Measurements from ENCODE around the gene OLIG1.

DNA sequence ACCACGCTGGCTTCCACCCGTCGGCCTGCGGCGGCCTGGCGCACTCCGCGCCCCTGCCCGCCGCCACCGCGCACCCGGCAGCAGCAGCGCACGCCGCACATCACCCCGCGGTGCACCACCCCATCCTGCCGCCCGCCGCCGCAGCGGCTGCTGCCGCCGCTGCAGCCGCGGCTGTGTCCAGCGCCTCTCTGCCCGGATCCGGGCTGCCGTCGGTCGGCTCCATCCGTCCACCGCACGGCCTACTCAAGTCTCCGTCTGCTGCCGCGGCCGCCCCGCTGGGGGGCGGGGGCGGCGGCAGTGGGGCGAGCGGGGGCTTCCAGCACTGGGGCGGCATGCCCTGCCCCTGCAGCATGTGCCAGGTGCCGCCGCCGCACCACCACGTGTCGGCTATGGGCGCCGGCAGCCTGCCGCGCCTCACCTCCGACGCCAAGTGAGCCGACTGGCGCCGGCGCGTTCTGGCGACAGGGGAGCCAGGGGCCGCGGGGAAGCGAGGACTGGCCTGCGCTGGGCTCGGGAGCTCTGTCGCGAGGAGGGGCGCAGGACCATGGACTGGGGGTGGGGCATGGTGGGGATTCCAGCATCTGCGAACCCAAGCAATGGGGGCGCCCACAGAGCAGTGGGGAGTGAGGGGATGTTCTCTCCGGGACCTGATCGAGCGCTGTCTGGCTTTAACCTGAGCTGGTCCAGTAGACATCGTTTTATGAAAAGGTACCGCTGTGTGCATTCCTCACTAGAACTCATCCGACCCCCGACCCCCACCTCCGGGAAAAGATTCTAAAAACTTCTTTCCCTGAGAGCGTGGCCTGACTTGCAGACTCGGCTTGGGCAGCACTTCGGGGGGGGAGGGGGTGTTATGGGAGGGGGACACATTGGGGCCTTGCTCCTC is 42.3 kb upstream of the OLIG1 start:
- TF ChIP-seq, protein P1, sequence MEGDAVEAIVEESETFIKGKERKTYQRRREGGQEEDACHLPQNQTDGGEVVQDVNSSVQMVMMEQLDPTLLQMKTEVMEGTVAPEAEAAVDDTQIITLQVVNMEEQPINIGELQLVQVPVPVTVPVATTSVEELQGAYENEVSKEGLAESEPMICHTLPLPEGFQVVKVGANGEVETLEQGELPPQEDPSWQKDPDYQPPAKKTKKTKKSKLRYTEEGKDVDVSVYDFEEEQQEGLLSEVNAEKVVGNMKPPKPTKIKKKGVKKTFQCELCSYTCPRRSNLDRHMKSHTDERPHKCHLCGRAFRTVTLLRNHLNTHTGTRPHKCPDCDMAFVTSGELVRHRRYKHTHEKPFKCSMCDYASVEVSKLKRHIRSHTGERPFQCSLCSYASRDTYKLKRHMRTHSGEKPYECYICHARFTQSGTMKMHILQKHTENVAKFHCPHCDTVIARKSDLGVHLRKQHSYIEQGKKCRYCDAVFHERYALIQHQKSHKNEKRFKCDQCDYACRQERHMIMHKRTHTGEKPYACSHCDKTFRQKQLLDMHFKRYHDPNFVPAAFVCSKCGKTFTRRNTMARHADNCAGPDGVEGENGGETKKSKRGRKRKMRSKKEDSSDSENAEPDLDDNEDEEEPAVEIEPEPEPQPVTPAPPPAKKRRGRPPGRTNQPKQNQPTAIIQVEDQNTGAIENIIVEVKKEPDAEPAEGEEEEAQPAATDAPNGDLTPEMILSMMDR (IDR thresholded peaks at IDR 0.05): no peak
- no peak for TF ChIP-seq POLR2AphosphoS5 (IDR thresholded peaks at IDR 0.05)

Data from prostate gland (tissue), 2 donors.